HepG2 (cell line): ENCODE measurements around the gene KCNK7. TPM values are rescaled to one million over a fixed set of nuclear protein-coding genes. Genes with fewer than 3 reads are reported as not detected.

Experiments used
- AGO1 ChIP-seq: fragments of 200-400 bp; formaldehyde crosslinking; IDR thresholded peaks from 2 replicates; pipeline ENCODE4 v1.6.1; 2017; ENCODE audit warnings: mild to moderate bottlenecking, low read depth, low read length, moderate library complexity; ENCODE audit not compliant: poor library complexity, severe bottlenecking
- CBX5 ChIP-seq: sonication (generic); formaldehyde crosslinking; IDR thresholded peaks from 2 replicates; pipeline ENCODE4 v1.4.0; 2020; ENCODE audit warnings: missing genetic modification reagents, borderline replicate concordance
- DR1 ChIP-seq: sonication (generic); formaldehyde crosslinking; IDR thresholded peaks from 2 replicates; pipeline ENCODE4 v1.8.0; 2021; ENCODE audit warnings: mild to moderate bottlenecking, missing genetic modification reagents, inconsistent platforms
- ELF3 ChIP-seq: IDR thresholded peaks from 2 replicates; pipeline ENCODE4 v1.6.1; 2016; ENCODE audit warnings: missing genetic modification reagents, missing compliant biosample characterization
- ETV5 ChIP-seq: IDR thresholded peaks from 2 replicates; pipeline ENCODE4 v1.6.1; 2018; ENCODE audit warnings: missing biosample characterization, missing genetic modification reagents, inconsistent platforms, borderline replicate concordance
- GATAD2A ChIP-seq: IDR thresholded peaks from 2 replicates; pipeline ENCODE4 v1.6.1; 2016
- HDAC1 ChIP-seq: sonication (generic); formaldehyde crosslinking; IDR thresholded peaks from 2 replicates; pipeline ENCODE4 v1.5.1; 2020; ENCODE audit warnings: mild to moderate bottlenecking, missing genetic modification reagents
- HOXA7 ChIP-seq: sonication (generic); formaldehyde crosslinking; IDR thresholded peaks from 2 replicates; pipeline ENCODE4 v1.8.1; 2022; ENCODE audit warnings: mild to moderate bottlenecking, missing genetic modification reagents, moderate library complexity
- HOXD1 ChIP-seq: sonication (generic); formaldehyde crosslinking; IDR thresholded peaks from 2 replicates; pipeline ENCODE4 v1.5.0; 2020; ENCODE audit warnings: missing genetic modification reagents
- IRX3 ChIP-seq: sonication (generic); formaldehyde crosslinking; IDR thresholded peaks from 2 replicates; pipeline ENCODE4 v1.8.1; 2023; ENCODE audit warnings: mild to moderate bottlenecking, low read depth, missing genetic modification reagents, borderline replicate concordance
- KMT2A ChIP-seq: sonication (generic); formaldehyde crosslinking; IDR thresholded peaks from 2 replicates; pipeline ENCODE4 v1.4.0; 2020; ENCODE audit warnings: missing genetic modification reagents
- MBD4 ChIP-seq: IDR thresholded peaks from 2 replicates; pipeline ENCODE4 v1.6.1; 2012; ENCODE audit warnings: low read length, inconsistent platforms, borderline replicate concordance
- NBN ChIP-seq: fragments of 450-650 bp; conservative IDR thresholded peaks from 2 replicates; pipeline ENCODE4 v1.6.1; 2017
- NCOA2 ChIP-seq: sonication (generic); formaldehyde crosslinking; IDR thresholded peaks from 2 replicates; pipeline ENCODE4 v1.8.0; 2022; ENCODE audit warnings: inconsistent platforms
- PAX8 ChIP-seq: sonication (generic); formaldehyde crosslinking; IDR thresholded peaks from 2 replicates; pipeline ENCODE4 v1.8.0; 2022; ENCODE audit warnings: mild to moderate bottlenecking, missing genetic modification reagents, borderline replicate concordance
- SMAD3 ChIP-seq: sonication (generic); formaldehyde crosslinking; IDR thresholded peaks from 2 replicates; pipeline ENCODE4 v1.4.0; 2020; ENCODE audit warnings: missing genetic modification reagents
- TOE1 ChIP-seq: sonication (generic); formaldehyde crosslinking; IDR thresholded peaks from 2 replicates; pipeline ENCODE4 v1.4.0; 2020; ENCODE audit warnings: mild to moderate bottlenecking, missing genetic modification reagents
- XRCC5 ChIP-seq: fragments of 200-400 bp; formaldehyde crosslinking; optimal IDR thresholded peaks from 2 replicates; pipeline ENCODE3; 2017; ENCODE audit warnings: mild to moderate bottlenecking, low read length
- YEATS4 ChIP-seq: sonication (generic); formaldehyde crosslinking; IDR thresholded peaks from 2 replicates; pipeline ENCODE4 v1.4.0; 2020; ENCODE audit warnings: missing genetic modification reagents, borderline replicate concordance
- ZC3H4 ChIP-seq: sonication (generic); formaldehyde crosslinking; IDR thresholded peaks from 2 replicates; pipeline ENCODE4 v1.4.0; 2020; ENCODE audit warnings: missing genetic modification reagents, borderline replicate concordance
- ZFY ChIP-seq: sonication (generic); formaldehyde crosslinking; IDR thresholded peaks from 2 replicates; pipeline ENCODE4 v1.4.0; 2020; ENCODE audit warnings: missing genetic modification reagents
- ZNF205 ChIP-seq: IDR thresholded peaks from 2 replicates; pipeline ENCODE4 v1.6.1; 2018; ENCODE audit warnings: missing biosample characterization, missing genetic modification reagents
- ZNF317 ChIP-seq: sonication (generic); formaldehyde crosslinking; IDR thresholded peaks from 2 replicates; pipeline ENCODE4 v1.5.0; 2020; ENCODE audit warnings: mild to moderate bottlenecking, missing genetic modification reagents
- ZNF335 ChIP-seq: sonication (generic); formaldehyde crosslinking; IDR thresholded peaks from 2 replicates; pipeline ENCODE4 v1.4.0; 2020; ENCODE audit warnings: missing genetic modification reagents
- ZNF33B ChIP-seq: sonication (generic); formaldehyde crosslinking; IDR thresholded peaks from 2 replicates; pipeline ENCODE4 v1.5.1; 2020; ENCODE audit warnings: mild to moderate bottlenecking, missing genetic modification reagents
- ZNF879 ChIP-seq: sonication (generic); formaldehyde crosslinking; IDR thresholded peaks from 2 replicates; pipeline ENCODE4 v1.8.1; 2023; ENCODE audit warnings: missing genetic modification reagents
- polyA plus RNA-seq, 8 experiments: library from polyadenylated mRNA; depleted of rRNA in 3 of 8; stranded (reverse) in 7 of 8; unstranded in 1 of 8; fragments of >200 nt; fragmentation: Illumina TruSeq in 4 of 8; extraction: Trizol in 4 of 8; gene quantifications; 2 replicates each; pipeline versions ENCODE4 v1.2.1 to v1.2.3, GENCODE V29; 2011 to 2016; ENCODE audit warnings: low read depth in 4 of 8, missing spikeins in 1 of 8, mixed read lengths in 1 of 8; ENCODE audit not compliant: insufficient read depth in 1 of 8
- total RNA-seq, 5 experiments: library from RNA; depleted of rRNA; stranded (reverse); fragments of >200 nt; fragmentation: Illumina TruSeq; extraction: Trizol; gene quantifications; 2 replicates each; pipeline ENCODE4 v1.2.3, GENCODE V29; 2016; ENCODE audit warnings: low read depth in 1 of 5
- TF ChIP-seq, protein P1 (sequence below): sonication (generic); formaldehyde crosslinking; IDR thresholded peaks from 2 replicates; pipeline ENCODE4 v1.4.0; 2020; ENCODE audit warnings: mild to moderate bottlenecking, missing genetic modification reagents
- TF ChIP-seq, protein P2 (sequence below): sonication (generic); formaldehyde crosslinking; IDR thresholded peaks from 2 replicates; pipeline ENCODE4 v1.8.0; 2022; ENCODE audit warnings: mild to moderate bottlenecking, missing genetic modification reagents, borderline replicate concordance
- TF ChIP-seq, protein P3 (sequence below): IDR thresholded peaks from 2 replicates; pipeline ENCODE4 v1.6.1; 2016; ENCODE audit warnings: mild to moderate bottlenecking, missing biosample characterization, missing genetic modification reagents

KCNK7 gene
- total and polyA plus RNA-seq, 2 of the 13 experiments (the other 11 are each of a cell fraction or from before 2014, with no cell fraction given), result 0.11 TPM; not detected in 1

DNA sequence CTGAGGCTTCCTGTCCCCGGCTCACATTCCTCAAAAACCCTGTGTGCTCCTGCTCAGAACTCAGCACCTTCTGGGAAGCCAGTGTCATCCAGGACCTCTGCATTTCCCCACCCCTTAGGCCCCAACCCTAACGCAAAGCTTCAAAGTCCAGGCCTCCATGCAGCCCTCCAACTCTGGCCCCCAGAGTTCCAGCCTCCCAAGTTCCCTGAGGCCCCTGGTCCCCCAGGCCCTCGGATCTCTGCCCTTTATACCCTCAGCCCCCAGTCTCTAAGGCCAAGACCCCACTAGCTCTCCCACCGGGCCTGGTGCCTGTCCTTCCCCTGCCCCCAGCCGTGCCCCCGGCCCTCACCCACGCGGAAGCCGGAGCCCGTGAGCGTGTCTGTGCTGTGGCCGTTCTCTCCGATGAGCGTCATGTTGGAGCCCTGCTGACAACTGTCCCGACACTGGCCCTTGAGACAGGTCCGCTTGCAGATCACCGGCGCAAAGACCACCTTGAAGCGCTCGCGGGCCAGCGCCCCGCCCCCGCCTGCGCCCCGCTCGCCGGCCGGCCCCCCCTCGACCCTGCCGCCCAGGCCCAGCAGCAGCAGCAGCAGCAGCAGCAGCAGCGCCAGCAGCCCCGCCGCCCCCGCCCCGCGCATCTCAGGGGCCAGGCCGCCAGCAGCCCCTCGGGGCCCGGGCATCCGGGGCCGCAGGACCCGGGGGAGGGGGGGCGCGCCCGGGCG is 38.2 kb downstream of the KCNK7 start (continued):
- TF ChIP-seq, protein P1, sequence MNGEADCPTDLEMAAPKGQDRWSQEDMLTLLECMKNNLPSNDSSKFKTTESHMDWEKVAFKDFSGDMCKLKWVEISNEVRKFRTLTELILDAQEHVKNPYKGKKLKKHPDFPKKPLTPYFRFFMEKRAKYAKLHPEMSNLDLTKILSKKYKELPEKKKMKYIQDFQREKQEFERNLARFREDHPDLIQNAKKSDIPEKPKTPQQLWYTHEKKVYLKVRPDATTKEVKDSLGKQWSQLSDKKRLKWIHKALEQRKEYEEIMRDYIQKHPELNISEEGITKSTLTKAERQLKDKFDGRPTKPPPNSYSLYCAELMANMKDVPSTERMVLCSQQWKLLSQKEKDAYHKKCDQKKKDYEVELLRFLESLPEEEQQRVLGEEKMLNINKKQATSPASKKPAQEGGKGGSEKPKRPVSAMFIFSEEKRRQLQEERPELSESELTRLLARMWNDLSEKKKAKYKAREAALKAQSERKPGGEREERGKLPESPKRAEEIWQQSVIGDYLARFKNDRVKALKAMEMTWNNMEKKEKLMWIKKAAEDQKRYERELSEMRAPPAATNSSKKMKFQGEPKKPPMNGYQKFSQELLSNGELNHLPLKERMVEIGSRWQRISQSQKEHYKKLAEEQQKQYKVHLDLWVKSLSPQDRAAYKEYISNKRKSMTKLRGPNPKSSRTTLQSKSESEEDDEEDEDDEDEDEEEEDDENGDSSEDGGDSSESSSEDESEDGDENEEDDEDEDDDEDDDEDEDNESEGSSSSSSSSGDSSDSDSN (CRISPR knock-in tag), result peak; percentile 73
- TF ChIP-seq PAX8 (CRISPR knock-in tag) (0 out of 2 replicates have a peak, but pooled peaks have one; percentile 37), ZNF205 (peak; percentile 53; the same call in 1 of the 2 replicates), ZFY (peak; percentile 84), TOE1 (CRISPR knock-in tag) (no peak), ETV5 (no peak), DR1 (no peak), GATAD2A (CRISPR knock-in tag) (peak; percentile 64), ELF3 (CRISPR knock-in tag) (peak; percentile 28; the same call in 1 of the 2 replicates), HOXD1 (no peak), ZNF317 (0 out of 2 replicates have a peak, but pooled peaks have one; percentile 18), ZNF335 (CRISPR knock-in tag) (no peak), CBX5 (CRISPR knock-in tag) (peak; percentile 24; the same call in 1 of the 2 replicates), SMAD3 (0 out of 2 replicates have a peak, but pooled peaks have one; percentile 38), HOXA7 (CRISPR knock-in tag) (no peak), ZNF33B (CRISPR knock-in tag) (no peak), MBD4 (no peak), XRCC5 (peak; percentile 75), NBN (no peak), KMT2A (CRISPR knock-in tag) (peak; percentile 43; the same call in 1 of the 2 replicates), AGO1 (no peak), ZNF879 (CRISPR knock-in tag) (no peak), YEATS4 (CRISPR knock-in tag) (peak; percentile 26; the same call in 1 of the 2 replicates), ZC3H4 (CRISPR knock-in tag) (no peak), NCOA2 (CRISPR knock-in tag) (peak; percentile 48; the same call in 1 of the 2 replicates), HDAC1 (peak; percentile 56), IRX3 (0 out of 2 replicates have a peak, but pooled peaks have one; percentile 29)
- TF ChIP-seq, protein P2, sequence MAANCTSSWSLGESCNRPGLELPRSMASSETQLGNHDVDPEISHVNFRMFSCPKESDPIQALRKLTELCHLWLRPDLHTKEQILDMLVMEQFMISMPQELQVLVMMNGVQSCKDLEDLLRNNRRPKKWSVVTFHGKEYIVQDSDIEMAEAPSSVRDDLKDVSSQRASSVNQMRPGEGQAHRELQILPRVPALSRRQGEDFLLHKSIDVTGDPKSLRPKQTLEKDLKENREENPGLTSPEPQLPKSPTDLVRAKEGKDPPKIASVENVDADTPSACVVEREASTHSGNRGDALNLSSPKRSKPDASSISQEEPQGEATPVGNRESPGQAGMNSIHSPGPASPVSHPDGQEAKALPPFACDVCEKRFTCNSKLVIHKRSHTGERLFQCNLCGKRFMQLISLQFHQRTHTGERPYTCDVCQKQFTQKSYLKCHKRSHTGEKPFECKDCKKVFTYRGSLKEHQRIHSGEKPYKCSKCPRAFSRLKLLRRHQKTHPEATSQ (CRISPR knock-in tag), result no peak
- TF ChIP-seq, protein P3, sequence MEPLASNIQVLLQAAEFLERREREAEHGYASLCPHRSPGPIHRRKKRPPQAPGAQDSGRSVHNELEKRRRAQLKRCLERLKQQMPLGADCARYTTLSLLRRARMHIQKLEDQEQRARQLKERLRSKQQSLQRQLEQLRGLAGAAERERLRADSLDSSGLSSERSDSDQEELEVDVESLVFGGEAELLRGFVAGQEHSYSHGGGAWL (CRISPR knock-in tag), result peak; percentile 49; the same call in 1 of the 2 replicates
